ENCODE measurements around the gene PLAGL2. TPM values are rescaled to one million over a fixed set of nuclear protein-coding genes. Genes with fewer than 3 reads are reported as not detected.
A peak's percentile ranks its signal among the peaks of the same experiment; 100 is the strongest.

The PLAGL2 gene
- total and polyA plus RNA-seq, 3 experiments from 2014 or later = 4.4 to 121 (median 120) TPM

DNA sequence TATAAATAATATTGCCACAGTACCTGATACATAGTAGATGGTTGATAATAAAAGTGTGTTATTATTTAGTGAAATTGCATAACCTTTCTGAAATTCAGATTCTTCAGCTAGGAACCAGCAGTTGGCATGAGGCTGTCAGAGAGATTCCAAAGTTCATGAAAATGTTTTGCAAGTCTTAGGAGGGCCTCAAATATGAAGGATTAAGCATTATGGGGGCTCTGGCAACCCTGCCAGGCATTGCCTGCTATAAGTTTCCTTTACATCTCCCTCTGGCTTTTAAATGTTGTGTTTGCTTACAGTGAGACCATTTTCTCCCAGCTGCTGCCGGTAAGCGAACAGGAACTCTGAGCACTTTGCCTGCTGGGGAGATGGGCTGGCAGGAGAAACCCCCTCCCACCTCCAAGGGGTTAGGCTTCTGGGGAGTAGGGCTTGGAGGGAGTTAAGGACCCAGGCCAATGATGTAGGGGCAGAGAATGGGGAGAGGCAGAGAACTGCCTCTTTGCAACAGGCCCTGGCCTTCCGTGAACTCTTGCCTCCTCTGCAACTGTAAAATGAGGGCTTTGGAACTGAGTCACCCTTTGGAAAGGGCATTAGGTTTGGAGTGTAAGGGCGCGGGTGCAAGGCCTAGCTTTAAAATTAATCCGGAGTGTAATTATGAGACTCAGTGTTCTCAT, 36.7 kb upstream of the PLAGL2 start:
- Mint-ChIP-seq H3K27ac (peak overlapping the region in 1 of 8 donors; percentile 47), H3K27me3 (peaks cover 0 to 2% of the 10 kb centered on the region in 2 donors)
- CTCF ChIA-PET = interaction anchor here (1.1 kb wide), 1 partner anchor 20 kb away, joined by 3 read pairs; no protein-coding TSS in a partner anchor

DNA sequence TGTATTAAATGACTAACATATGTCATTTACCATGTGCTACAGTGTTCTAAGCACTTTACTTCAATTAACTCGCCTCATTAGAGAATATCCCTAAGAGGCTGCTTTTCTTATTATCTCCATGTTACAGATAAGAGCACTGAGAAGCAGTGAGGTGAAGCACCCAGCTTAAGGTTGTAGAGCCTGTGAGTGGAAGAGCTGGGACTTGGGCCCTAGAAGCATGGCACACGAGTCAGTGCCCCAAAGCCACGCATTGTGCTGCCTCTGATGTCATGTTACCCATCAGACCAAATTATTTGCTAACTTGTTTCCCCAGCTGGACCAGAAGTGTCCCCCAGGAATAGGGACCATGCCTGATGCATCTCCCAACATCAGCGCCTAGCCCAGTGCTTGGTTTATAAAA, 34.3 kb upstream of the PLAGL2 start:
- Mint-ChIP-seq H3K27ac (no peak overlapping the region), H3K27me3 (peaks cover 0 to 2% of the 10 kb centered on the region in 2 donors), H3K36me3 (peaks cover 0 to 5% (median 0%) of the 10 kb centered on the region in 3 donors), H3K4me3 (no peak overlapping the region), H3K9me3 (no peaks in the 10 kb centered on the region), H3K4me1 (peaks cover 0 to 2% (median 0%) of the 10 kb centered on the region in 3 donors)
- POLR2A ChIA-PET = no interaction called here
- H3K4me1 ChIP-seq (ENCODE audit: insufficient read depth, low read length) = no peaks in the 10 kb centered on the region
- no peaks in the 10 kb centered on the region for H3K27me3 ChIP-seq (ENCODE audit: insufficient read depth, low read length, poor library complexity, severe bottlenecking)
- H3K4me3 ChIP-seq (ENCODE audit: low read length) = no peak overlapping the region
- no peaks in the 10 kb centered on the region for H3K9me3 ChIP-seq (ENCODE audit: low read length)
- no peak for DNase-seq
- no peaks in the 10 kb centered on the region for H3K36me3 ChIP-seq (ENCODE audit: insufficient read depth, low read length)
- no peak overlapping the region for H3K27ac ChIP-seq (ENCODE audit: low read depth, low read length)
- CTCF ChIA-PET = no interaction called here

More for the DNA sequence above, 36.7 kb upstream of the PLAGL2 start:
- Histone ChIP-seq H3K4me1 (ENCODE audit: insufficient read depth, low read length) (peaks cover 5% of the 10 kb centered on the region), H3K36me3 (ENCODE audit: insufficient read depth, low read length) (no peaks in the 10 kb centered on the region), H3K9me3 (ENCODE audit: low read length) (no peaks in the 10 kb centered on the region), H3K27me3 (ENCODE audit: insufficient read depth, low read length, poor library complexity, severe bottlenecking) (no peaks in the 10 kb centered on the region), H3K27ac (ENCODE audit: low read depth, low read length) (no peak overlapping the region), H3K4me3 (ENCODE audit: low read length) (no peak overlapping the region)
- Mint-ChIP-seq H3K4me1 (peaks cover 4 to 6% (median 5%) of the 10 kb centered on the region in 3 donors), H3K9me3 (no peaks in the 10 kb centered on the region), H3K4me3 (no peak overlapping the region), H3K36me3 (no peaks in the 10 kb centered on the region)
- POLR2A ChIA-PET = no interaction called here
- no peak for DNase-seq

DNA sequence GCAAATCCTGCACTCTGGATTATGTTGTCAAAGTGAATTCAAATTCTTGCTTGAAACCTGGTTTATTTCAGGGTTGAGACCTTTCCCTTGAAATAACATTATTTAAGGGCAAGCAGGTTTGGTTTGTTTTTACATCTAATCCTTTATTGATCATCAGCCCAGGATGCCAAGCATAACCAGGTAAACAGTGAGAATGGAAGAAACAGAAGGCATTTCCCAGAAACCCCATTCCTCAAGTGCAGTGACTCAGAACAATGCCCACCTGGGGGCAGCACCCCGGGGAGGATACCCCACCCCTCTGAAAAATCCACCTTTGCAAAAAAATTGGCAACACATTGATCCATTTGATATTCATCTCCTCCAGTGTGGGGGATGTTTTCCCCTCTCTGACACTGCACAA, 32.7 kb upstream of the PLAGL2 start:
- no peak for DNase-seq
- H3K27ac ChIP-seq (ENCODE audit: low read depth, low read length) = no peak overlapping the region
- H3K36me3 ChIP-seq (ENCODE audit: insufficient read depth, low read length) = peaks cover 8% of the 10 kb centered on the region
- peaks cover 4 to 20% (median 4%) of the 10 kb centered on the region in 3 donors for H3K36me3 Mint-ChIP-seq
- no peak overlapping the region for H3K4me3 ChIP-seq (ENCODE audit: low read length)
- no peaks in the 10 kb centered on the region for H3K9me3 Mint-ChIP-seq
- no peaks in the 10 kb centered on the region for H3K4me1 Mint-ChIP-seq
- ChIA-PET POLR2A (no interaction called here), CTCF (no interaction called here)
- H3K27me3 Mint-ChIP-seq = no peaks in the 10 kb centered on the region
- H3K27me3 ChIP-seq (ENCODE audit: insufficient read depth, low read length, poor library complexity, severe bottlenecking) = no peaks in the 10 kb centered on the region
- H3K9me3 ChIP-seq (ENCODE audit: low read length) = no peaks in the 10 kb centered on the region
- H3K4me1 ChIP-seq (ENCODE audit: insufficient read depth, low read length) = no peaks in the 10 kb centered on the region
- H3K27ac Mint-ChIP-seq = peak overlapping the region in 2 of 8 donors; percentile 55 to 58
- H3K4me3 Mint-ChIP-seq = no peak overlapping the region

DNA sequence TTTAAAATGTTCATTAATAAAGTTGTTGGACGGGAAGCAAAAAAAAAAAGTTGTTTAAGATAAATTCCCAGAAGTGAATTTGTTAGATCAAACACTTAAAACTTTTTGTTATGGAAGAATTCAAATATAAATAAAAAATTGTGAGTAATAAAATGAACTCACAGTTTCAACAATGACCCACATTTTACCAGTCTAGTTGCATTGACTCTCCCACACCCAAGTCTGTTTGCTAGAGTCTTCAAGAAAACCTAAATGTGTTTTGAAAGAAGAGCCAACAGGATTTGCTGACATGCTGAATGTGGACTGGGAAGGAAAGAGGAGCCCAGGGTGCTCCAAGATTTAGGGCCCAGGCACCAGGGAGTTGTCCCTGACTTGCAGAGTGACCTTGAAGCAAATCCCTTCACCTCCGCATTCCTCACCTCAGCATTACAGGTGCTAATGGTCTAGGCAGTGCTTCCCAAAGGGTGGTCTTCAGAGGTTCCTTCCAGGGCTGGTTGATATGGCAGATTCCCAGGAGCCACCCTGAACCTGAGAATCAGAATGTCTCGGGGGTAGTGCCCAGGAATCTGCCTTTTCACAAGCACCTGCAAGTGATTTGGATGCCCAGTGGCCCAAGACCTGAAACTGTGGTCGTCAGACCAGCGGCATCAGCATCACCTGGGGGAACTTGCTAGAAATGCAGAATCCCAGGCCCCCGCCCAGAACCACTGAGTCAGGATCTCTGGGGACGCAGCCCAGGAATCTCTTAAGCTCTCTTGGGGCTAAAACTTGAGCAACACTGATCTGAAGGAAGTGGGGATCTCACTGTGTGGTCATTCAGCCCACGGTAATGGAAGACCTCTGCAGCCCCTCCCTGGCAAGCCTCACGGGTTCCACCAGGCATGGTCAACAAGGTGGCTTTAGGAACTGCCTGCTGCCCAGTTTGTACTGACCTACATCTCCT, 31.2 kb upstream of the PLAGL2 start:
- DNase-seq = no peak
- ChIA-PET POLR2A (no interaction called here), CTCF (no interaction called here)
- peaks cover 17% of the 10 kb centered on the region for H3K36me3 ChIP-seq (ENCODE audit: insufficient read depth, low read length)
- Mint-ChIP-seq H3K36me3 (peaks cover 4 to 32% (median 5%) of the 10 kb centered on the region in 3 donors), H3K27ac (no peak overlapping the region), H3K27me3 (no peaks in the 10 kb centered on the region), H3K4me1 (peaks cover 0 to under 1% (median 0%) of the 10 kb centered on the region in 3 donors), H3K4me3 (no peak overlapping the region), H3K9me3 (no peaks in the 10 kb centered on the region)
- no peaks in the 10 kb centered on the region for H3K9me3 ChIP-seq (ENCODE audit: low read length)
- no peak overlapping the region for H3K4me3 ChIP-seq (ENCODE audit: low read length)
- no peaks in the 10 kb centered on the region for H3K4me1 ChIP-seq (ENCODE audit: insufficient read depth, low read length)
- H3K27me3 ChIP-seq (ENCODE audit: insufficient read depth, low read length, poor library complexity, severe bottlenecking) = no peaks in the 10 kb centered on the region
- no peak overlapping the region for H3K27ac ChIP-seq (ENCODE audit: low read depth, low read length)

DNA sequence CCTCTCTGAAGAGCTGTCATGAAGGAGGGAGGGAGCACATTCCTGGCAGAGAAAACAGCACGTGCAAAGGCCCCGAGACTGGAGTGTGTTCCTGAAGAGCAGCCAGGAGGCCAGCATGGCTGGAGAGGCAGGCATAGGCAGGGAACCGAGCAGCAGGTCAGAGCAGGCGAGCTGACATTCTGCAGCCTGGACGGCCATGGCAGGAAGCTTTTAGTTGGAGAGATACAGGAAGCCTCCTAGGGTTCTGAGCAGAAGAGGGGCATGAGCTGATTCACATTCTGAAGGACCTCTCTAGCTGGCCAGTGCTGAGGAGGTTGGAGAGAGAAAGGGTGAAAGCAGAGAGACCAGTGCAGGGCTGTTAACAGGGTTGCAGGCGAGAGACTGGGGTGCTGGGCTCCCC, 29.9 kb upstream of the PLAGL2 start:
- Histone ChIP-seq H3K9me3 (ENCODE audit: low read length) (no peaks in the 10 kb centered on the region), H3K4me1 (ENCODE audit: insufficient read depth, low read length) (peaks cover 7% of the 10 kb centered on the region), H3K36me3 (ENCODE audit: insufficient read depth, low read length) (peaks cover 22% of the 10 kb centered on the region), H3K27me3 (ENCODE audit: insufficient read depth, low read length, poor library complexity, severe bottlenecking) (no peaks in the 10 kb centered on the region), H3K4me3 (ENCODE audit: low read length) (no peak overlapping the region), H3K27ac (ENCODE audit: low read depth, low read length) (no peak overlapping the region)
- CTCF ChIA-PET = no interaction called here
- no peak overlapping the region for H3K4me3 Mint-ChIP-seq
- DNase-seq = no peak
- no peaks in the 10 kb centered on the region for H3K27me3 Mint-ChIP-seq
- H3K27ac Mint-ChIP-seq = peak overlapping the region in 4 of 8 donors; percentile 39 to 93 (median 52)
- peaks cover 4 to 46% (median 9%) of the 10 kb centered on the region in 3 donors for H3K36me3 Mint-ChIP-seq
- H3K4me1 Mint-ChIP-seq = peaks cover 9 to 14% (median 13%) of the 10 kb centered on the region in 3 donors
- POLR2A ChIA-PET = no interaction called here
- H3K9me3 Mint-ChIP-seq = no peaks in the 10 kb centered on the region

DNA sequence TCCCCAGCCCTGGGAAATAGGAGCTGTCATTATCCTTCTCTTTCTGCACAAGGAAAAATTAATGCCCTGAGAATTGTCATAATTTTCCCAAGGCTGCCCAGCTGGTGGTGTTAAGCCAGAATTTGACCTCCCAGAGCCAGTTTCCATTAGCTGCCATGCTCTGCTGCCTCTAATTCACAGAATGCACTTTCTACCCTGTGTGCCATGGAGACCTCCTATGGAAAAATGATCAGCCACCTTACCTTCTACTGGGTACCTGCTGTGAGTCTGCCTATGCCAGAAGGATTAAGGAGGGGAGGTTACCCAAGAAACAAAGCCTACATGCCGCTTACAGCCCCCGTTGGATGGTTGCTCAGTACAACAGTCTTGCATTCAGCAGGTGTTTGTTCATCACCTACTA, 29.3 kb upstream of the PLAGL2 start:
- DNase-seq = no peak
- Mint-ChIP-seq H3K9me3 (no peaks in the 10 kb centered on the region), H3K4me3 (no peak overlapping the region), H3K27ac (peak overlapping the region in 4 of 8 donors; percentile 25 to 93 (median 42)), H3K27me3 (no peaks in the 10 kb centered on the region), H3K4me1 (peaks cover 15 to 20% (median 19%) of the 10 kb centered on the region in 3 donors), H3K36me3 (peaks cover 4 to 50% (median 11%) of the 10 kb centered on the region in 3 donors)
- Histone ChIP-seq H3K27ac (ENCODE audit: low read depth, low read length) (no peak overlapping the region), H3K36me3 (ENCODE audit: insufficient read depth, low read length) (peaks cover 22% of the 10 kb centered on the region), H3K27me3 (ENCODE audit: insufficient read depth, low read length, poor library complexity, severe bottlenecking) (no peaks in the 10 kb centered on the region), H3K4me1 (ENCODE audit: insufficient read depth, low read length) (peaks cover 13% of the 10 kb centered on the region), H3K4me3 (ENCODE audit: low read length) (no peak overlapping the region), H3K9me3 (ENCODE audit: low read length) (no peaks in the 10 kb centered on the region)
- CTCF ChIA-PET = no interaction called here
- POLR2A ChIA-PET = no interaction called here

DNA sequence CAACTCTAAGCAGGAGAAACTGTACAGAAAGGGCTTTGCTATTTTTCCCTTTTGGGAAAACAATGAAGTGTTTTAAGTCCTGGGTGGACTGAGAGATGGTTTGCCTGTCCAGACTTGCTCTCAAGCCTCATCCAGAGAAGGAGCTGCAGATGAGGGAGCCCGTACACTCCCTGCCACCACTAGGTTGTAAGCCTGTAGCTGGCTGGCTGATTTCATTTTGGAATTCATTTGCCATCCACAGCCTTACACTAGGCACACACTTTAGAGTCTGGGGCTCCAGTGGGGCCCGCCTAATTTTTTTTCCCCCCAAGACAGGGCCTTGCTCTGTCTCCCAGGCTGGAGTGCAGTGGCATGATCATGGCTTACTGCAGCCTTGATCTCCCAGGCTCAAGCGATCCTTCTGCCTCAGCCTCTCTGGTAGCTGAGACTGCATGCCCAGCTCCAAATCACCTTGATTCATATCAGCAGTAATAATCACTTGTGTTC, 28.5 kb upstream of the PLAGL2 start:
- peaks cover 17% of the 10 kb centered on the region for H3K4me1 ChIP-seq (ENCODE audit: insufficient read depth, low read length)
- Mint-ChIP-seq H3K9me3 (no peaks in the 10 kb centered on the region), H3K27ac (peak overlapping the region in 2 of 8 donors; percentile 17 to 75), H3K27me3 (no peaks in the 10 kb centered on the region), H3K4me3 (no peak overlapping the region), H3K4me1 (peaks cover 21 to 27% (median 26%) of the 10 kb centered on the region in 3 donors), H3K36me3 (peaks cover 4 to 57% (median 11%) of the 10 kb centered on the region in 3 donors)
- peaks cover 25% of the 10 kb centered on the region for H3K36me3 ChIP-seq (ENCODE audit: insufficient read depth, low read length)
- no peaks in the 10 kb centered on the region for H3K9me3 ChIP-seq (ENCODE audit: low read length)
- ChIA-PET POLR2A (interaction anchor here (0.5 kb wide), 1 partner anchor 27 kb away, joined by 6 read pairs; no protein-coding TSS in a partner anchor), CTCF (no interaction called here)
- no peak overlapping the region for H3K4me3 ChIP-seq (ENCODE audit: low read length)
- no peak overlapping the region for H3K27ac ChIP-seq (ENCODE audit: low read depth, low read length)
- DNase-seq = no peak
- H3K27me3 ChIP-seq (ENCODE audit: insufficient read depth, low read length, poor library complexity, severe bottlenecking) = no peaks in the 10 kb centered on the region

Data from CD8-positive, alpha-beta memory T cell (primary cell).